ENCODE results near the gene GPR132. TPM values are rescaled to one million over a fixed set of nuclear protein-coding genes. Genes with fewer than 3 reads are reported as not detected.

Gene GPR132
- total and polyA plus RNA-seq, 5 donors from 2014 or later: 8.8 to 94.5 (median 17.1) TPM

GRCh38 chr14:105063056-105063455 lies 2.2 kb downstream of the GPR132 start:
- H3K27ac ChIP-seq (ENCODE audit: insufficient read depth, low read length, poor library complexity, severe bottlenecking): peak overlapping the region; percentile 98
- Mint-ChIP-seq H3K27me3 (peaks cover 4% of the 10 kb centered on the region), H3K36me3 (no peaks in the 10 kb centered on the region), H3K4me3 (peak overlapping the region; percentile 93 to 100 (median 97)), H3K4me1 (peaks cover 13 to 91% (median 42%) of the 10 kb centered on the region in 4 donors), H3K27ac (peak overlapping the region; percentile 96 to 99 (median 98)), H3K9me3 (no peaks in the 10 kb centered on the region)
- H3K36me3 ChIP-seq (ENCODE audit: control insufficient read depth, insufficient read depth, low read length): peaks cover 2% of the 10 kb centered on the region
- peaks cover 92% of the 10 kb centered on the region for H3K4me1 ChIP-seq (ENCODE audit: control insufficient read depth, insufficient read depth, low read length, poor library complexity, severe bottlenecking)
- ATAC-seq (ENCODE audit: low read depth in 2 of 2): no peak
- H3K27me3 ChIP-seq (ENCODE audit: control insufficient read depth, insufficient read depth, low read length): no peaks in the 10 kb centered on the region
- peak overlapping the region; percentile 72 for H3K4me3 ChIP-seq (ENCODE audit: low read depth, low read length)
- DNase-seq: no peak
- no peaks in the 10 kb centered on the region for H3K9me3 ChIP-seq (ENCODE audit: control insufficient read depth in 2 of 2, low read length in 2 of 2)

- H3K9me3 Mint-ChIP-seq: no peaks in the 10 kb centered on the region
- peaks cover 4% of the 10 kb centered on the region for H3K27me3 Mint-ChIP-seq
- no peak for ATAC-seq (ENCODE audit: low read depth in 2 of 2)
- no peak for DNase-seq
- H3K4me1 Mint-ChIP-seq: peaks cover 13 to 84% (median 41%) of the 10 kb centered on the region in 4 donors
- Histone ChIP-seq H3K36me3 (ENCODE audit: control insufficient read depth, insufficient read depth, low read length) (peaks cover 2% of the 10 kb centered on the region), H3K27ac (ENCODE audit: insufficient read depth, low read length, poor library complexity, severe bottlenecking) (peak overlapping the region; percentile 98), H3K4me1 (ENCODE audit: control insufficient read depth, insufficient read depth, low read length, poor library complexity, severe bottlenecking) (peaks cover 82% of the 10 kb centered on the region), H3K9me3 (ENCODE audit: control insufficient read depth in 2 of 2, low read length in 2 of 2) (no peaks in the 10 kb centered on the region), H3K27me3 (ENCODE audit: control insufficient read depth, insufficient read depth, low read length) (no peaks in the 10 kb centered on the region), H3K4me3 (ENCODE audit: low read depth, low read length) (peak overlapping the region; percentile 72)
- peaks cover 3% of the 10 kb centered on the region for H3K36me3 Mint-ChIP-seq
- H3K4me3 Mint-ChIP-seq: peak overlapping the region; percentile 93 to 100 (median 97)
- peak overlapping the region; percentile 96 to 99 (median 98) for H3K27ac Mint-ChIP-seq
Observed at GRCh38 chr14:105062048-105062433, 3.2 kb downstream of the GPR132 start.

GRCh38 chr14:105061428-105062047 lies 3.7 kb downstream of the GPR132 start:
- Histone ChIP-seq H3K27me3 (ENCODE audit: control insufficient read depth, insufficient read depth, low read length) (no peaks in the 10 kb centered on the region), H3K27ac (ENCODE audit: insufficient read depth, low read length, poor library complexity, severe bottlenecking) (peak overlapping the region; percentile 98), H3K9me3 (ENCODE audit: control insufficient read depth in 2 of 2, low read length in 2 of 2) (no peaks in the 10 kb centered on the region), H3K4me1 (ENCODE audit: control insufficient read depth, insufficient read depth, low read length, poor library complexity, severe bottlenecking) (peaks cover 77% of the 10 kb centered on the region), H3K36me3 (ENCODE audit: control insufficient read depth, insufficient read depth, low read length) (peaks cover 2% of the 10 kb centered on the region), H3K4me3 (ENCODE audit: low read depth, low read length) (peak overlapping the region; percentile 72)
- Mint-ChIP-seq H3K4me3 (peak overlapping the region; percentile 93 to 100 (median 97)), H3K9me3 (no peaks in the 10 kb centered on the region), H3K27ac (peak overlapping the region; percentile 96 to 99 (median 98)), H3K36me3 (peaks cover 6% of the 10 kb centered on the region), H3K4me1 (peaks cover 13 to 79% (median 43%) of the 10 kb centered on the region in 4 donors), H3K27me3 (peaks cover 4% of the 10 kb centered on the region)
- peak in 2 of 3 donors; percentile 33 to 57 for DNase-seq
- ATAC-seq (ENCODE audit: low read depth in 2 of 2): no peak

DNA sequence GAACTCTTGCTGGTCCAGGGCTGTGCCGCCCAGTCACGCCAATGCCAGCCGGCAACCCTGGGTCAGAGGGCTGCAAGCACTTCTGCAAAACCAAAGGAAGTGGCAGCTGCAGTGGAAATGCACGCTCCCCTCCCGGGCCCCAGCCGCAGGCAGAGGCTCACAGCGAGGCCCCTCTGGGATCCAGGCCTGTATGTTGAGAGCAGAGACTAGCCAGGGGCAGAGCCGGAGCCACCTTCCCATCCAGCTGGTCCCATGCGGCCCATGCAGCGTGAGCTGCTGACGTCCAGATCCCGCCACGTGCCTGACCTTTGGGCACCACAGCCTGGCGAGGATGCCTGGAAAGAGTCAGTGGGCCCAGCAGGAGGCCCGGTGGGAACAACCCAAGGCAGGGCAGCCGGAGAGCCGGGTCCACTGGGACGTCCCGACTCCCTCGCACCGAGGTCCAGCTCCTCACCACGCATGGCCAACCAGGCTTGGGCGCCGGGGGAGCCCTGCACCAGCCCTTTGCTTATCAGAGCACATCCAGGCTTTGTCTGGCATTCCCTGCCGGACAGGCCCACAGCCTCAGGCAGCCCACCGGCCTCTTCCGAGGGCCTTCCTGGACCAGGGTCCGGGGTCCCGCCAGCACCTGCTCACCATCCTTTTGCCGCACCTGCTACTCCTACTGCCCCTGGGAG lies 4.3 kb downstream of the GPR132 start:
- Mint-ChIP-seq H3K9me3 (no peaks in the 10 kb centered on the region), H3K4me3 (peak overlapping the region; percentile 93 to 100 (median 97)), H3K27ac (peak overlapping the region; percentile 96 to 98 (median 97)), H3K27me3 (peaks cover 4% of the 10 kb centered on the region), H3K36me3 (peaks cover 6% of the 10 kb centered on the region), H3K4me1 (peaks cover 13 to 72% (median 43%) of the 10 kb centered on the region in 4 donors)
- Histone ChIP-seq H3K27ac (ENCODE audit: insufficient read depth, low read length, poor library complexity, severe bottlenecking) (peak overlapping the region; percentile 98), H3K4me3 (ENCODE audit: low read depth, low read length) (peak overlapping the region; percentile 37), H3K36me3 (ENCODE audit: control insufficient read depth, insufficient read depth, low read length) (peaks cover 8% of the 10 kb centered on the region), H3K4me1 (ENCODE audit: control insufficient read depth, insufficient read depth, low read length, poor library complexity, severe bottlenecking) (peaks cover 70% of the 10 kb centered on the region), H3K27me3 (ENCODE audit: control insufficient read depth, insufficient read depth, low read length) (no peaks in the 10 kb centered on the region), H3K9me3 (ENCODE audit: control insufficient read depth in 2 of 2, low read length in 2 of 2) (no peaks in the 10 kb centered on the region)
- ATAC-seq (ENCODE audit: low read depth in 2 of 2): no peak
- DNase-seq: peak in 2 of 3 donors; percentile 38 to 60

DNA sequence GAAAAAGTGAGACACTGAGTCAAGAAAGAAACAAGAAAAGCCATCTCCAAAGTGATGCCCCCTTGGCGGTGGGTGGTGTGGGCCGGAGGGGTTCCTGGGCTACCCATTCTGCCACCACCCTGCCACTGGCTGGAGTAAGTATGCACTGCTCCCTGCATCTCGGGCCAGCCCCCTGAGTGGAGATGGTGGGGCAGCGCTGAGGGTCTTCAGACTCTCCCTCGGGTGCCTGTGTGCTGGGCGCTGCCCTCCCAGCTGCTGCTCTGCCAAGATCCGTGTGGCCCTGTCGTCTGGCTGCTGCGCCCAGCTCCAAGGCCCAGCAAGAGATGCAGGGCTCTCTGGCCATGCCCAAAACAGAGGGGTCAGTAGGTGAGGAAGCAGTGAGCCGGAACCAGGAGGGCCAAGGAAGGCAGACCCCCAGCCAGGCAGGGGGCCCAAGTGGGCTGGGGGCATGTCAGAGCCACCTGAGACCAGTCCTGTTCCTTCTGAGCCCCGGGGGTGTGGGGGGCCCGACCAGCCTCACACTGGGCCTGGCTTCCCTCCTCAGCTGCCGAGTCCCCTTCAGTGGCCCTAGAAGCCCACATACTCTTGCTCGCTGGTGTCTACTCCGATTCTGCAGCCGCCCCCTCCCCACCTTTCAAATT lies 5.2 kb downstream of the GPR132 start:
- Histone ChIP-seq H3K4me3 (ENCODE audit: low read depth, low read length) (peak overlapping the region; percentile 13), H3K27ac (ENCODE audit: insufficient read depth, low read length, poor library complexity, severe bottlenecking) (peak overlapping the region; percentile 98), H3K27me3 (ENCODE audit: control insufficient read depth, insufficient read depth, low read length) (no peaks in the 10 kb centered on the region), H3K36me3 (ENCODE audit: control insufficient read depth, insufficient read depth, low read length) (peaks cover 16% of the 10 kb centered on the region), H3K4me1 (ENCODE audit: control insufficient read depth, insufficient read depth, low read length, poor library complexity, severe bottlenecking) (peaks cover 62% of the 10 kb centered on the region), H3K9me3 (ENCODE audit: control insufficient read depth in 2 of 2, low read length in 2 of 2) (no peaks in the 10 kb centered on the region)
- Mint-ChIP-seq H3K27me3 (peaks cover 4% of the 10 kb centered on the region), H3K27ac (peak overlapping the region; percentile 96 to 97 (median 96)), H3K9me3 (no peaks in the 10 kb centered on the region), H3K4me1 (peaks cover 13 to 65% (median 40%) of the 10 kb centered on the region in 4 donors), H3K36me3 (peaks cover 11% of the 10 kb centered on the region), H3K4me3 (peak overlapping the region; percentile 93 to 100 (median 97))
- ATAC-seq (ENCODE audit: low read depth in 2 of 2) (no peak), DNase-seq (no peak)

DNA sequence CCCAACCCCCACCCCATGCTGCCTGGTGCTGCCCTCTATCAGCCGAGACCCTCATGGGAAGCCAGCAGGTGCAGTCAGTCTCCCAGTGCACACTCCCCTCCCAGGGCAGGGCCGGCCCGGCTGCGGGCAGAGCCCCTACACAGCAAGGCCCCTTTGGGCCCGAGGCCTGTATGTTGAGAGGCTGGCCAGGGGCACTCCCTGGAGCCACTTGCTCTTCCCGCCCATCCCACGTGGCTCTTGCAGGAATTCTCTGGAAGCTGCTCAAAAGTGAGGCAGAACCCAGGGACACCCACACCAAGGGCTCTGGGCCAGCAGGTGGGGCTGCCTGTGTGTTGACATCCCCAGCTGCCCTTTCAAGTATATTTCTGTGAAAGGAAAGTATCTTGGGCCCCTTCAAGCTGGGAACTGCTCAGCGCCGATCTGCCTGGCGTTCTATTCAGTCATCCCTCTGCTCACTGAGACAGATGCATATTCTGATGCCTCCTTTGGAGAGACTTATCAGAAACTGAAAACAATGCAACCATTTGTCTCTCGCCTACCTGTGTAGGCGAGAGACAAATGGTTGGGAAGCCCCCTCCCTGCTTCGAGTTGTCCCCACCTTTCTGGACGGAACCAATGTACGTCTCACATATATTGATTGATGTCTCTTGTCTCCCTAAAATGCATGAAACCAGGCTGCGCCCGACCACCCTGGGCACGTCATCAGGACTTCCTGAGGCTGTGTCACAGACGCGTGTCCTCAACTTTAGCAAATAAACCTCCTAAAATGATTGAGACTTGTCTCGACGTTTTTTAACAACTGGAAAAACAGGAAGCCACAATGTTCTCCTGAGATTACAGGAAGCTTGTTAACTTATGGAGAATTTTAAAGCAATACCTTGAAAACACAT lies 6.0 kb downstream of the GPR132 start:
- peaks cover 4% of the 10 kb centered on the region for H3K27me3 Mint-ChIP-seq

DNA sequence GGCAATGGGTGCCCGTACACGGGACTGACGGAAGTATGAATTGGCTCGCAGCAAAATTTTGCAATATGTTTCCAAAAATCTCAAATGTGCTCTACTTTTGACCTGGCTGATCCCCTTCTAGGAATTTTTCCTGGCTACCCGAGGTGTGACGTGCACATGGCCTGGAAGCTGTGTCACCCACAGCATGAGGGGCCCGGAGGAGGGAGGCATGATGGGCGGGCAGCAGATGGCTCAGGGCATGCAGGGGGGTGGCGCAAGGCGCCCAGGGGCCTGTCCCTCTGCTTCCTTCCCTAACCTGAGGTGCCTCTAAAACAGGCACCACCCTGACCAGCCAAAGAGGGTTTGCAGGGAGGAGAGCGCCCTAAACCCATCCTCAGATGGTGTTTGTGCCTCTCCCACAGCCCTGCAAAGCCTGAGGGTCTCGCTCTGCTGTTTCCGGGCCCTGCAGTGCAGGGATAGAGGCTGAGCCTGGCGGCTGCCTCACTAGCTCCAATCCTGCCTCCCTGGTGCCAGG lies 6.7 kb downstream of the GPR132 start:
- H3K27me3 ChIP-seq (ENCODE audit: control insufficient read depth, insufficient read depth, low read length): no peaks in the 10 kb centered on the region
- peaks cover 16 to 59% (median 36%) of the 10 kb centered on the region in 4 donors for H3K4me1 Mint-ChIP-seq
- peaks cover 22% of the 10 kb centered on the region for H3K36me3 ChIP-seq (ENCODE audit: control insufficient read depth, insufficient read depth, low read length)
- no peaks in the 10 kb centered on the region for H3K9me3 Mint-ChIP-seq
- H3K36me3 Mint-ChIP-seq: peaks cover 15% of the 10 kb centered on the region
- ATAC-seq (ENCODE audit: low read depth in 2 of 2) (no peak), DNase-seq (no peak)
- H3K4me3 Mint-ChIP-seq: peak overlapping the region; percentile 33 to 63 (median 43)
- H3K4me1 ChIP-seq (ENCODE audit: control insufficient read depth, insufficient read depth, low read length, poor library complexity, severe bottlenecking): peaks cover 49% of the 10 kb centered on the region
- peak overlapping the region; percentile 98 for H3K27ac ChIP-seq (ENCODE audit: insufficient read depth, low read length, poor library complexity, severe bottlenecking)
- H3K9me3 ChIP-seq (ENCODE audit: control insufficient read depth in 2 of 2, low read length in 2 of 2): no peaks in the 10 kb centered on the region
- H3K27me3 Mint-ChIP-seq: peaks cover 4% of the 10 kb centered on the region
- no peak overlapping the region for H3K4me3 ChIP-seq (ENCODE audit: low read depth, low read length)
- peak overlapping the region; percentile 96 to 97 (median 96) for H3K27ac Mint-ChIP-seq

More for the DNA sequence above, 6.0 kb downstream of the GPR132 start:
- H3K36me3 ChIP-seq (ENCODE audit: control insufficient read depth, insufficient read depth, low read length): peaks cover 16% of the 10 kb centered on the region
- H3K9me3 ChIP-seq (ENCODE audit: control insufficient read depth in 2 of 2, low read length in 2 of 2): no peaks in the 10 kb centered on the region
- Mint-ChIP-seq H3K4me1 (peaks cover 13 to 60% (median 38%) of the 10 kb centered on the region in 4 donors), H3K36me3 (peaks cover 11% of the 10 kb centered on the region), H3K27ac (peak overlapping the region; percentile 96 to 97 (median 96)), H3K9me3 (no peaks in the 10 kb centered on the region), H3K4me3 (peak overlapping the region; percentile 93 to 100 (median 97))
- no peaks in the 10 kb centered on the region for H3K27me3 ChIP-seq (ENCODE audit: control insufficient read depth, insufficient read depth, low read length)
- DNase-seq: peak; percentile 61 to 76 (median 67)
- H3K4me3 ChIP-seq (ENCODE audit: low read depth, low read length): peak overlapping the region; percentile 51
- H3K4me1 ChIP-seq (ENCODE audit: control insufficient read depth, insufficient read depth, low read length, poor library complexity, severe bottlenecking): peaks cover 55% of the 10 kb centered on the region
- H3K27ac ChIP-seq (ENCODE audit: insufficient read depth, low read length, poor library complexity, severe bottlenecking): peak overlapping the region; percentile 98
- ATAC-seq (ENCODE audit: low read depth in 2 of 2): peak; percentile 33 to 43
